ENCODE measurements around the gene CFAP161.

CFAP161 gene, protein sequence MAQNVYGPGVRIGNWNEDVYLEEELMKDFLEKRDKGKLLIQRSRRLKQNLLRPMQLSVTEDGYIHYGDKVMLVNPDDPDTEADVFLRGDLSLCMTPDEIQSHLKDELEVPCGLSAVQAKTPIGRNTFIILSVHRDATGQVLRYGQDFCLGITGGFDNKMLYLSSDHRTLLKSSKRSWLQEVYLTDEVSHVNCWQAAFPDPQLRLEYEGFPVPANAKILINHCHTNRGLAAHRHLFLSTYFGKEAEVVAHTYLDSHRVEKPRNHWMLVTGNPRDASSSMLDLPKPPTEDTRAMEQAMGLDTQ

DNA sequence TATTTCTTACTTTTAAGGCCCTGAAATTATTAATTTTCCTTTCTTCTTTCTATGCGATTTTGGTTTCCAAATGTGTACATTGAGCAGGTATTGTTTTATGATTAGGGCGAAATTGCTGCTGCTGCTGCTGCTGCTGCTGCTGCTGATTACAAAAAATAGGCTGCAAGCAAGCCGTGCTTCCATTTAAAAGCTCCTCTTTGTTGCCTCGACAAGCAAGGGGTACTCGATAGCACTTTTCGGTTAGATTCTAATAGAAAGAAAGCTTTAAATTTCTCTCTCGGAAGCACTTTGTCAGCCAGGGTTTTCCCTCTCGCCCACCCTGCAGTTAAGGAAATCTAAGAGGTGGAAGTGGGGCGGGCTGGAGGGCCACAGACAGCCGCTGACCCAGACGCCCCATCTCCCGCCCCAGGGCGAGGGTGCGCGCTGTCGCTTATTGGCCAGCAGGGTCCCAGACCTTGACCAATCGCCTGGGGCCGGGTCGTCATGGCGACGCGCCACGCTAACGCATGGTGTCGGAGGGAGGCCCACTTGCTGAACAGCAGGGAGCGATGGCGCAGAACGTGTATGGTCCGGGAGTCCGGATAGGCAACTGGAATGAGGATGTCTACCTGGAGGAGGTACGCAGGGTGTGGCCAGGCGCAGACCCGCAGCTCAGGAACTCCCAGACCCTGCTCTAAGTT lies at the start of gene CFAP161:
Gene CFAP161 (plus strand): TSS at position 489 of the 680 bp plus-strand sequence. CDS start 60 bp downstream, at position 549.
- no peak for FAIRE-seq
- DNase-seq (ENCODE audit: low spot score): no peak

- no peak for FAIRE-seq
- DNase-seq (ENCODE audit: low spot score): no peak
Measured at GRCh38 chr15:81084716-81085115, 49.4 kb upstream of the CFAP161 start.

DNA sequence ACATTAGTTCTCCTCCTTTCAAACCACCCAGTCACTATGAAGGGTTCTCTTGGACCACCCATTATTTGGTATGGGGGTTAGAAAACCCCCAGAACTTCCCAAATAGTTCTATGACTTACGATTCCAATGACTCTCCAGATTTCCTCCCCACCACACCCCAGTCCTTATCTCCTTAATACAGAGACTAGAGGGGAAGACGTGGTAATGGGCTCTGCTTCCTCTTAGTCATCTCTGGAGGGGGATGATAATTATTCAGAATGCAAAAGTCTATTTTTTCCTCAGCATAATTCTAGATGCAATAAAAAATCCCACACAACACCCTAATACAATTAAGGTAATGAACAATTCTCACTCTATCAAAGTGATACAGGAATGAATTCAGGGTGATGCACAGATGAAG lies 48.9 kb upstream of the CFAP161 start:
- DNase-seq (ENCODE audit: low spot score) (no peak), FAIRE-seq (no peak)

GRCh38 chr15:81085898-81086297 lies 48.2 kb upstream of the CFAP161 start:
- FAIRE-seq: no peak
- no peak for DNase-seq (ENCODE audit: low spot score)

- FAIRE-seq (no peak), DNase-seq (ENCODE audit: low spot score) (no peak)
Measured at GRCh38 chr15:81087066-81087465, 47.0 kb upstream of the CFAP161 start.

- no peak for FAIRE-seq
- no peak for DNase-seq (ENCODE audit: low spot score)
Measured at GRCh38 chr15:81087694-81088093, 46.4 kb upstream of the CFAP161 start.

GRCh38 chr15:81088470-81089013 lies 45.5 kb upstream of the CFAP161 start:
- DNase-seq (ENCODE audit: low spot score) (no peak), FAIRE-seq (no peak)

- DNase-seq (ENCODE audit: low spot score) (peak; percentile 9), FAIRE-seq (no peak)
Measured at GRCh38 chr15:81091889-81092558, 42.0 kb upstream of the CFAP161 start.

DNA sequence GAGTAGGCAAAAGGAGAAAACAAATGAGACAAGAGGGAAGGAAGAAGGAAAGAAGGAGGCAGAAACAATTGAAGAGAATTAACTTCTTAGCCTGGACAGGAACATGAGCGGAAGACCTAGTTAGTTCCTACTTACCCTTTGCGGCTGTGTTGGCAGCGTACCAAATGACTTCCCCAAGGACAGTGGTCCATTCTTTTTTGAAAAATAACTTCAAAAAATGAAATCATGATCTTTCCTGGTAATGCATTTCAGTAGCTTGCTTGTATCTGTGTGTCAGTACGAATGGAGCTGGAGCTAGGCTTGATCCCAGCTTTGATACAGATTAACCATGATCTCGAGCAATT lies 41.5 kb upstream of the CFAP161 start:
- DNase-seq (ENCODE audit: low spot score) (no peak), FAIRE-seq (no peak)

DNA sequence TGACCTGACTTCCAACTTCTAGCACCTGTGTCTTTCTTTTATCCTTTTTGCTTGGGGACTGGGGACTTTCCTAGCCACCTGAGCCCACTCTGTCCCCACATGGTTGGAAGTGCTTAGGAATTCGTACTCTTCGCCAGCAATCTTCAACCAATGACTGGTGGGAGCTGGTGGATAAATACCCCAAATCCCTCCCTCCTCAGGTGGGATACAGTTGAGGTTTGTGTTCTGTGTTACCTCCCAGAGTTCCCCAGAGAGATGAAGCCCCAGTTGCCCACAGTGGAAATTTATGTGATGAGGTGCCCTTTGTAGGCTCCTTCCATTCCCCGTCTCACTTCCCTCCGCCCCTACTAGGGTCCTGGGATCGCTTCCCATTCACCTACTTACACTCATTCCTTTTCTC lies 40.1 kb upstream of the CFAP161 start:
- DNase-seq (ENCODE audit: low spot score): no peak

DNA sequence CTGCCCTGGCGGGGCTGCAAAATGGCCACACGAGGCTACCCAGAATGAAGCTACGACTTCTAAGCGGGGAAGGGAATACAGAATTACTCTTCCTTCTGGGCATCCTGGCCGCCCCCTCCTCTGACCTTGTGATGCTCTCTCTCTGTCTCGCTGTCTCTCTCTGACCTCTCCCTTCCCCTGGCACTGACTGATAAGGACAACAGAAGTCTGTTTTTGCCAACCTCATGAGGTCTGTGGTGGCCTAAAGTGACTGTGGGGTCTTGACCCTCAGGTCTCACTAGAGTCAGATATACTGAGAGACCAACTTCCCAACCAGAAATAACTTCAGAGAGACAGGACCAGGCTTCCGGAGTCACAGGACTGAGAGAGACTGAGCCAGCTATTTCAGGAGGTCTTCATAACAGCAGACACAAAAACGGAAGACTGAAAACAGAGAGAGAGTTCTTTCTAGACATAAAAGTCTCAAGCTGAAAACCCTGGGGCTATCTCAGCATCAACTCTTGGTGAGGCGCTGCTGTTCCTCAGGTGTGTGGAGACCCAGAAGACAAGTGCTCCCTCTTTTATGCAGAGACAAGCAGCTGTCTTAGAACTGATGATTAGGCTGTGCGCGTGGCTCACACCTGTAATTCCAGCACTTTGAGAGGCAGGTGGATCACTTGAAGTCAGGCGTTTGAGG lies 38.2 kb upstream of the CFAP161 start:
- DNase-seq (ENCODE audit: low spot score) (no peak), FAIRE-seq (no peak)

More for the DNA sequence above, 40.1 kb upstream of the CFAP161 start:
- FAIRE-seq: no peak

GRCh38 chr15:81096398-81096797 lies 37.7 kb upstream of the CFAP161 start:
- DNase-seq (ENCODE audit: low spot score) (no peak), FAIRE-seq (no peak)

DNA sequence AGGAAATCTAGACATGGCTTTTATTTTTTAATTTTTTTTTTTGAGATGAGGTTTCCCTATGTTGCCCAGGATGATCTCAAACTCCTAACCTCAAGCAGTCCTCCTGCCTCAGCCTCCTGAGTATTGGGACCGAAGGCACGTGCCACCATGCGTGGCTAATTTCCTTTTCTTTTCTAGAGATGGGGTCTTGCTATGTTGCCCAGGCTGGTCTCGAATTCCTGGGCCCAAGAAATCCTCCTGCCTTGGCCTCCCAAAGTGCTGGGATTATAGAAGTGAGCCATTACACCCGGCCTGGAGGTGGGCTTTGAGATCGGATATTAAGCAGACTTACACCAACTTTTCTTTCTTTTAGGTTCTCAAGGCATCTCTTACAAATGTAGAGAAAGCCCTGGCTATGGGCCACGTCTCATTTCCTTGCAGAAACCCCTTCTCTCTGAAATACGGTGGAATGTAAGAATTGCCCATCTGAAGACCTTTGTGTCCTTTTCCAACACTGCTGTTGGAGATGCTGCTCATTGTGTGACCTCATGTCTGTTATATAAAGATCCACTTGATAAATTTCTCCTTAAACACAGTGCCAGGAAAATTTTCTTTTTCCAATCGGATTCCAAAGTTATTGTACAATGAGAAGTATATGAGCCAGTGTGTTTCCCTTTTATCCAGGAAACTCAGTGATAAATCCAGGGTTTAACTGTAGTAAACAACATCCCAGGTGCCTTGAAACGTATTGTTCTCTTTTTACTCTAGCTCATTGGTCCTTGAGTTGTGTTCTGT lies 36.8 kb upstream of the CFAP161 start:
- DNase-seq (ENCODE audit: low spot score) (no peak), FAIRE-seq (no peak)

- no peak for DNase-seq (ENCODE audit: low spot score)
- FAIRE-seq: no peak
Measured at GRCh38 chr15:81097890-81098280, 36.2 kb upstream of the CFAP161 start.

- FAIRE-seq: no peak
- no peak for DNase-seq (ENCODE audit: low spot score)
Measured at GRCh38 chr15:81098349-81098748, 35.7 kb upstream of the CFAP161 start.

DNA sequence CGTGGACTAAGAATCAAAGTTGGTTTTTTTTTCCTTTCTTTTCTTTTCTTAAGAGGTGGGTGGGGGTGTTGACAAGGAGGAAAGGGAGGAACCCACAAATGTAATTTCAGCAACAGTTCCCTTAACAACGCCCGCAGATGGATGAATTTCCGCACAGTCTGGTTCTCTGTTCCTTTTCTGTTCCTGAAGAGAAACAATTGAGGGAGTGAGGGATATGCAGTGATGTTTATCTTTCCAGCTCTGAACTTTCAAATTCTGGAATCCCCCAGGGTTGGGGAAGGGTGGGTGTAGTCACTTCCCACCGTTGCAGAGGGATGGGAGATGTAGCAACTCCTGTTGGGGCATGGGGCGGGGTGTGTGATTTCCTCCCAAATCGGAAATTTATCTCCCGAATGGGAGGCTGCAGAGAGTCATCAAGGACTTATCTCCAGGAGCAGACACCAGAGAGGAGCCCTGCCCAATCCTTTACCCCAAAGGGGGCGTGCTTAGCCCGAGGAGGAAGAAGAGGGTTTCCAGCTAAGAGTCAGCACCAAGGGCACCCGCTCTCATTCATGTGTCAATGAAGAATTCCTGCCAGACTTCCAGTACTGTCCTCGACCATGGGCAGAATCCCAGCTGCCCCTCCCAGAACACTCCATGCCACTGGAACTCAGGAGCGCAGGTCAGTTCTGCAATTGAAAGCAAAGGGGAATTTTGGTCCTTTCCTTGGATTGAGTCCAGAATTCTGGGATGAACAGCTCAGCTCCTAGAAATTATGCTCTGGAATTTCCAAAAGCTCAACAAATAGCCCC lies 35.0 kb upstream of the CFAP161 start:
- FAIRE-seq: no peak
- no peak for DNase-seq (ENCODE audit: low spot score)

GRCh38 chr15:81101894-81102815 lies 31.9 kb upstream of the CFAP161 start:
- DNase-seq (ENCODE audit: low spot score): no peak
- no peak for FAIRE-seq

DNA sequence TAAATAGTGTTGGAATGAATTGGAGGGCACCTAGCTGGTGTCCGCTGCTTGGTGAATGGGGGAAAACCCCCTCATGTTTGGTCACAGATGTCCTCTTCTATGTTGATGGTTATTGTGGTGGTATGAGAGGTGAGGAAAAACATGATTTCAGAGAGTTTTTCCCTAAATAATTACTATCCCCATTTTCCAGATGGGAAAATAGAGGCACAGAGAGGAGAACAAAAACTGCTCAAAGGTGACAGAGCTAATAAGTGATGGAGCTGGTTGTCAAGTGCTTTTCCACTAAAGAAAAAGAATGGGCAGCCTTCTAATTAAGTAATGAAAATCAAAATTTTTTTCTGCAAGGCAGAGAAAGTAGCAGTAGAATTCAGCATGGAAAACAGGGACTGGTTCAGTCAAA lies 30.2 kb upstream of the CFAP161 start:
- no peak for FAIRE-seq
- no peak for DNase-seq (ENCODE audit: low spot score)

DNA sequence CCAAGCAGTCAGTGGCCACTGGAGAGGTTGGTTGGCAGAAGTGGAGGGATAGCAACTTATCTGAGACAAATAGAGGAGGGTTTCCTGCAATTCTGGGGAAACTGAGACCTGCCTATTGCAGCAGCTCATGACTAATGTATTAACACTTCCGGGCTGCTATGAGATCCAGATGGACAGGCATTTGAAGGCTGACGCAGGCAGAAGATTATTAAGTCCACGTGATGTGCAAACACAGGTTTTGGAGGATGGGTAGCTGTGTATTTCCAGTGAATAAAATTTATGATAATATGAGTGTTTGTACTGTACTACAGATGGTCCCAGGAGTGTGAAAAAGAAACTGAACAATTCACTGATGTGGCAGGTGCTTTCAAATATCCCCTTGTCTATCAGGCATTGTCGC lies 28.5 kb upstream of the CFAP161 start:
- no peak for DNase-seq (ENCODE audit: low spot score)
- no peak for FAIRE-seq
